ENCODE data around the gene IRF7. TPM values are rescaled to one million over a fixed set of nuclear protein-coding genes. Genes with fewer than 3 reads are reported as not detected.

The IRF7 gene
- total RNA-seq, 1 experiment from 2014 or later = 4.7 TPM

DNA sequence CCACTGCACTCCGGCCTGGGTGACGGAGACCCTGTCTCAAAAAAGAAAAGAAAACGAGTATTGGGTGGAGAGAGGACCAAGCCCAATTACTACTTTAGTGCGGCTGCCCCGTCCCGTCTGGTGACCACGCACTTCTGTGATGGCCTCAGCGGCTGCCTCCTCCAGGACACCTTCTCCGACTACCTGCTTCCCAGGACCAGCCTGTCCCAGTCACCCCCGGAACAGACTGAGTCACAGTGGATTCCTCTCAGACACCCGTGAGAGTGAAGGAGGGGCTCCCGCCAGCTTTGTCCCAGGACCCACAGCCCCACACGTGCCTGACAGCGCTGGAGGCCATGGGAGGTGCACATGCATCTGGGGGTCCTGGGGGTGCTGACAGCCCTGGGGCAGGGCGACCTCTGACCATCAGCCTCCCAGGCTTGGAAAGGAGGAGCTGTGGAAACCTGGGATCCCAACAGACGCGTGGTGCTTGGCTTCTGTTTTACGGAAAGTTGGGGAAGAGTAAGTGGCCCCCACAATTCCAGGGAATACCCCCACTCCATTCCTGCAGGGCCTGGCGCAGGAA lies 26.1 kb upstream of the IRF7 start:
- no peak for DNase-seq (ENCODE audit: low read depth)

GRCh38 chr11:640021-640706 lies 24.4 kb upstream of the IRF7 start:
- no peak for DNase-seq (ENCODE audit: low read depth)

DNA sequence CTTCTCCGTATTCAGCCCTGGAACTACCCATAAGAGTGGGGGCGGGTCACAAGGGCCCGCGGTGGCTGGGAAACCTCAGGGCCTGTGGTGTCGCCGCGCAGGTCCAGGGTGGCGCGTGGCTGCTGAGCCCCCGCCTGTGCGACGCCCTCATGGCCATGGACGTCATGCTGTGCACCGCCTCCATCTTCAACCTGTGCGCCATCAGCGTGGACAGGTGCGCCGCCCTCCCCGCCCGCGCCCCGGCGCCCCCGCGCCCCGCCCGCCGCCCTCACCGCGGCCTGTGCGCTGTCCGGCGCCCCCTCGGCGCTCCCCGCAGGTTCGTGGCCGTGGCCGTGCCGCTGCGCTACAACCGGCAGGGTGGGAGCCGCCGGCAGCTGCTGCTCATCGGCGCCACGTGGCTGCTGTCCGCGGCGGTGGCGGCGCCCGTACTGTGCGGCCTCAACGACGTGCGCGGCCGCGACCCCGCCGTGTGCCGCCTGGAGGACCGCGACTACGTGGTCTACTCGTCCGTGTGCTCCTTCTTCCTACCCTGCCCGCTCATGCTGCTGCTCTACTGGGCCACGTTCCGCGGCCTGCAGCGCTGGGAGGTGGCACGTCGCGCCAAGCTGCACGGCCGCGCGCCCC lies 23.7 kb upstream of the IRF7 start:
- no peak for DNase-seq (ENCODE audit: low read depth)

DNA sequence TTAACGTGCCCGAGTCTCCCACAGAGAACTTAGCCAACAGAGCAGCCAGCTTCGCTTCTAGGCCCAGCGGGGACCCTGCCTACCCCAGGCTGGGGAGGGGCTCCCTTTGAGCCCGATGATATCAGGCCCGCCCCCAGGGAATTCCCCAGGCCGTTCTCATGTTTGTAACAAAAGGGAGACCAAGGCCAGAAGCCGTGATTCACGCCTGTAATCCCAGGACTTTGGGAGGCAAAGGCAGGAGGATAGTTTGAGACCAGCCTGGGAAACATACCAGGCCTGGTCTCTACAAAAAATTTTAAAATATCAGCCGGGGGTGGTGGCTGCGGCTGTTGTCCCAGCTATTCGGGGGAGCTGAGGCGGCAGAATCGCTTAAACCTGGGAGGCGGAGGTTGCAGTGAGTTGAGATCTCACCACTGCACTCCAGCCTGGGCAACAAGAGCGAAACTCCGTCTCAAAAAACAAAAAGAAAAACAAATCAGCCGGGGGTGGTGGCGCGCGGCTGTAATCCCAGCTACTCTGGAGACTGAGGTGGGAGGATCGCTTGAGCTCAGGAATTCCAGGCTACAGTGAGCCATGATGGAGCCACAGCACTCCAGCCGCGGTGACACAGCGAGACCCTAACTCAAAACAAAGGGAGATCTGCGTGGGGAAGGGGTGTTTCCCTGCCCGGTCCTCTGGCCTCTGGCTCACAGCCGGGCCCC lies 23.0 kb upstream of the IRF7 start:
- no peak for DNase-seq (ENCODE audit: low read depth)

DNA sequence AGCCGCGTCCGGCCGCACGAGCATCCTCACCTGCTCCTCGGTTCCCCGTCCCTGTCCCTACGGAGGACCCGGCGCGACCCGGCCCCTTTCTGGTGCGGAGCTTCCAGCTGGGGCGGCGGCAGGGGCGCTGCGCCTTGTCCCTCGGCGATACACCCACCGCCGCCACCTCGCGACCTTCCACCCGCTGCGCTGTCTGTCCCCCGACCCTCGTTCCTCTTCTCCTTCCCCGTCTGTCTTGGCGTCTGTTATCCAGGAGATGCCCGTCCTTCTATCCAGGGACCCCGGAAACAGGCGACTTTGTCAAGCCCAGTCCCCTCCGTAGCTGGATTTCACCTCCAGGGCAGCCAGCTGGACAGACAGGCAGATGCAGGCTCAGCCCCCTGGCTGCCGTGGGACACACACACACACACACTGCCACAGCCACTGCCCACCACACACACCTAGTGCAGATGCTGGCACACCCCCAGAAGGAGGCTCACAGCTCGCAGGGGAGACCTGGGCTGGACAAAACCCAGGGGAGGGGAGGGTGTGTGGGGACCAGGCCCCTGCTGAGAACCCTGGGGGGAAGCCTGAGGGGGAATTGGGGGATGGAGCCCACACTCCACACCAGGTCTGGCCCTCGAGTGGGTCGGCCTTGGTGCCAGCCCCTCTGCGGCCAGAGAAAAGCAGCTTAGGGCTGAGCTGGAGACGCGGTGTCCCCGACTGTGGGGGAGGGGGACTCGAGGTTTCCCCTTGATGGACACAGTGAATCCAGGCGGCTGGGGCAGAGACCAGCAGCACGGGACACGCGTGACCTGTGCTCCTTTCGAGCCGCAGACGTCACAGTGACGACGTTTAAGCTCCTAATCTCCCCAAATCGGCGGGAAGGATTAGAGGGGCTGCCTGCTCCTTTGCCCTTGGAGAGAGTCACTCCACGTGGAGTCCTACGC lies 22.1 kb upstream of the IRF7 start:
- no peak for DNase-seq (ENCODE audit: low read depth)

DNA sequence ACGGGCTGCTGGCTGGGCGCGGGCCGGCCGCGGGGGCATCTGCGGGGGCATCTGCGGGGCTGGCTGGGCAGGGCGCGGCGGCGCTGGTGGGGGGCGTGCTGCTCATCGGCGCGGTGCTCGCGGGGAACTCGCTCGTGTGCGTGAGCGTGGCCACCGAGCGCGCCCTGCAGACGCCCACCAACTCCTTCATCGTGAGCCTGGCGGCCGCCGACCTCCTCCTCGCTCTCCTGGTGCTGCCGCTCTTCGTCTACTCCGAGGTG lies 21.5 kb upstream of the IRF7 start:
- DNase-seq (ENCODE audit: low read depth) = no peak

DNA sequence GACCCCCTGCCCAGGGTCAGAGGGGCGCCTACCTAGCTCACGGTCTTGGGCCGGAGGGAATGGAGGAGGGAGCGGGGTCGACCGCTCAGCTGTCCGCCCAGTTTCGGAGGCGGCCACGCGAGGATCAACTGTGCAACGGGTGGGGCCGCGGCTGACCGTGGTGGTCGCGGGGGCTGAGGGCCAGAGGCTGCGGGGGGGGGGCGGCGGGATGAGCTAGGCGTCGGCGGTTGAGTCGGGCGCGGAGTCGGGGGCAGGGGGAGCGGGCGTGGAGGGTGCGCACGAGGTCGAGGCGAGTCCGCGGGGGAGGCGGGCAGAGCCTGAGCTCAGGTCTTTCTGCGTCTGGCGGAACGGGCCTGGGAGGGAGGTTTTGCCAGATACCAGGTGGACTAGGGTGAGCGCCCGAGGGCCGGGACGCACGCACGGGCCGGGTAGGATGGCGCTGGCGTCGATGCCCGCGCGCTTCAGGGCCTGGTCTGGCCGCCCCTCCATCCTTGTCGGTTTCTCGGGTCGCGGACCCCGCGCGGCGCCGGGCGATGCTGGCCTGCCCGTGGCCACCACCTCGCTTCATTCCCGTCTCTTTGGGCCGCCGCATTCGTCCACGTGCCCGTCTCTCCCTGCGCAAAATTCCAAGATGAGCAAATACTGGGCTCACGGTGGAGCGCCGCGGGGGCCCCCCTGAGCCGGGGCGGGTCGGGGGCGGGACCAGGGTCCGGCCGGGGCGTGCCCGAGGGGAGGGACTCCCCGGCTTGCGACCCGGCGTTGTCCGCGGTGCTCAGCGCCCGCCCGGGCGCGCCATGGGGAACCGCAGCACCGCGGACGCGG lies 21.0 kb upstream of the IRF7 start, which contains the start of gene DRD4:
DRD4 (plus strand) TSS at position 759 of the 822 bp plus-strand sequence; CDS start at position 795, 36 bp downstream.
- DNase-seq (ENCODE audit: low read depth) = no peak

DNA sequence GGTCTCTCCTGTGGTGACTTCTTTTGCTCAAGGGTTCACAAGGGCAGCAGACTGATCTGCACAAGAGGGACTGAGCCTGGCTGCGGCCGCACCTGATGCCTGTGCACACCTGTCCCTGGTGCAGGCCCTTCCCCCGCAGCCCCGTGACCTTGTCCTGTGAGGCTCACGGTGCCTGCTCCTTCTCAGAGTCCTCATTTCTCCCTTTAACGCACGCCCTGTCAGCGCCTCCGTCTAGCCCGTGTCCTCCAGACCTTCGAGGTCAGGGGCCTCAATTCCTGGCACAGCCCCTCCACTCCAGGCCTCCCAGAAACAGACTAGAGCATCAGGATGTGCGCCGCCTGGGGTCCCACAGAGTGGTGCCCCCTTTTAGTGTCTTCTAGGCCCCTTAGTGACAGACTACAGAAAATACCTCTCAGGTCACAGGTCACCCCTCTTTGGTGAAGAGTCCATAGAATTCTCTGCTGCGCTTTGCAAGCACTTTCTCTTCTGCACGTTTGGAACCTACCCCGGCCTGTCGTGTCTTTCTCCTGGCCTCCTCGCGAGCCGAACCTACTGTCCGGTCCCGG lies 20.3 kb upstream of the IRF7 start:
- no peak for DNase-seq (ENCODE audit: low read depth)

DNA sequence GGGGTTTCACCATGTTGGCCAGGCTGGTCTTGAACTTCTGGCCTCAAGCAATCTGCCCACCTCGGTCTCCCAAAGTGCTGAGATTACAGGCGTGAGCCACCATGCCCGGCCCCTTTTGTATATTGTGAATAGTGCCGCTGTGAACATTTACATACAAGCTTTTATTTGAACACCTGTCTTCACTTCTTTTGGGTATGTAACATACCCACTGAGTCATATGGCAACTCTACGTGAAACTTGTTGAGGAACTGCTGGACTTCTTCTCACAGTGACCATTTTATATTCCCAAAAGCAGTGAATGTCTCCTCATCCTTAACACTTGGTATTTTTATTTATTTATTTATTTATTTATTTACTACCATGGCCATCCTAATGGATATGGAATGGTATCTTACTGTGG lies 15.1 kb upstream of the IRF7 start:
- DNase-seq (ENCODE audit: low read depth) = no peak

DNA sequence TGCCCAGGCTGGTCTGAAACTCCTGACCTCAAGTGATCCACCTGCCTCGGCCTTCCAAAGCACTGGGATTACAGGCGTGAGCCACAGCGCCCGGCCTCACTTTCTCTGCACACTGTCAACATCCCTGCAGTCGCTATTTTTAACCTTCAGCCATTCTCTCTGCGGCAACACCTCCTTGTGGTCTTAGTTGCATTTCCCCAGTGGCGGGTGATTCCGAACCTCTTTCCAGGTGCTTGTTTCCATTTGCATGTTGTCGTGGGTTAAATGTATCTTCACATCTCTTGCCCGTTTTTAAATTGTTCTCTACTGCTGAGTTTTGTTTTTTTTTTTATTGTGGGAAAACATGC lies 13.5 kb upstream of the IRF7 start:
- DNase-seq (ENCODE audit: low read depth) = no peak

GRCh38 chr11:628056-628455 lies 12.3 kb upstream of the IRF7 start:
- no peak for DNase-seq (ENCODE audit: low read depth)

- no peak for DNase-seq (ENCODE audit: low read depth)
Measured at GRCh38 chr11:627308-627576, 11.5 kb upstream of the IRF7 start.

GRCh38 chr11:626475-627307 lies 10.9 kb upstream of the IRF7 start, which contains the start of gene SCT:
SCT (minus strand) TSS chr11:627181; CDS start chr11:627143, 38 bp downstream.
- DNase-seq (ENCODE audit: low read depth) = no peak

DNA sequence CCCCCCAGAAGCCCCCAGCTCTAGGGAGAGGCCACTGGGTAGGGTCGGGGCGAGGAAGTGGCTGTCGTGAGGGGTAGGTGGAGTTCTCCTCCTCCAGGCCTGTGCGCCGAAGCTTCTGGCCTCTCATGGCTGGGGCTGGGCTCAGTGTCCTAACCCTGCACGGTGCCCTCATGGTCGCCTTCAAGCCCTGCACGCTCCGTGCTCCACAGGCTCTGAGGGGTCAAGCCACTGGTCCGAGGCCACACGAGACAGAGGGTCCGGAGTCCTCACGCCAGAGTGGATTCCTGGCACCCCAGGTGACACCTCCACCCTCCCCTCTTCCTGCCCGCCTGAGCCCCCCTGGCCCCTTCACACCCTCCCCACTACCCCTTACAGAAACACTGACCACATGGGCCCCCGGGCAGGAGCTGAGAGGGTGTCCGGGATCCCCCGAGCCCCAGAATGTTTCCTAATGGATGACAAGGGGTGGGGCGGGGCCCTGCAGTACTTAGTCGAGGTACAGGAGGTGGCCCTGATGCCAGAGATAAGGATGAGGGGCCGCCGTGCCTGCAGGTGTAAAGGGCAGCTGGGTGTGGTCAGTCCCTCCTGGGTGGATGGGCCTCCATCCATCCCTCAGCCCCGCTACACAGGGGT lies 10.0 kb upstream of the IRF7 start:
- DNase-seq (ENCODE audit: low read depth) = no peak

GRCh38 chr11:624705-625635 lies 9.2 kb upstream of the IRF7 start, which contains the start of gene CDHR5:
CDHR5 (minus strand) TSS chr11:624955; CDS start chr11:624902, 53 bp downstream.
- DNase-seq (ENCODE audit: low read depth) = no peak

- DNase-seq (ENCODE audit: low read depth) = no peak
Measured at GRCh38 chr11:623999-624704, 8.4 kb upstream of the IRF7 start.

DNA sequence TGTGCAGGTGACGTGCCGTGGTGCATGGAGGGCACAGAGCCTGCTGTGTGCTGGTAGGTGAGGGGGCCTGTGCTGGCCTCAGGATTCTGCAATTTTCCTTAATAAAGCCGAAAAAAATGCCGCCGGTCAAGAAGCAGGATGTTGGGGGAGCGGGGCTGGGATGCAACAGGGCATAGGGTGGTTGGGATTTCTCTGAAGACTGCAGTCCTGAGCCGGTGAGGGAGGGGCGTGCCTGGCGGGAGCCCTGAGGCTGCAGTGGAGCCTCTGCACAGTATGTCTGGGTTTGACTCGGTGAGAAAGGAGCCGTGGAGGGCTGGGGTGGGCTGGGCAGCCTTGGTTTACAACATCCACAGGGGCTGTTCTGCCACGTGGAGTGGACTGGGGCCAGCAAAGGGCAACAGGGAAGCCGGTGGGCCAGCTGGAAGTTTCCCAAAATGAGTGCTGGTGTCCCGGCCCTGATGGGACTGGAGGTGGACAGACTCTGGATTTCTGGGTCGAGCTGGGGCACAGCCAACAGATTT lies 7.7 kb upstream of the IRF7 start:
- no peak for DNase-seq (ENCODE audit: low read depth)
